NCI-H748 (cell line): ENCODE measurements around the gene LAP3.
A peak's percentile ranks its signal among the peaks of the same experiment; 100 is the strongest.
"Not testable (repeated sequence)": the region's sequence is repeated elsewhere in the genome, so short reads cannot be mapped to it uniquely, and the experiment has no call there.

Experiments
- DNase-seq: peaks from one replicate; lab custom pipeline; 2025; ENCODE audit not compliant: unreplicated experiment; lab: John Stamatoyannopoulos, UW

Gene LAP3

DNA sequence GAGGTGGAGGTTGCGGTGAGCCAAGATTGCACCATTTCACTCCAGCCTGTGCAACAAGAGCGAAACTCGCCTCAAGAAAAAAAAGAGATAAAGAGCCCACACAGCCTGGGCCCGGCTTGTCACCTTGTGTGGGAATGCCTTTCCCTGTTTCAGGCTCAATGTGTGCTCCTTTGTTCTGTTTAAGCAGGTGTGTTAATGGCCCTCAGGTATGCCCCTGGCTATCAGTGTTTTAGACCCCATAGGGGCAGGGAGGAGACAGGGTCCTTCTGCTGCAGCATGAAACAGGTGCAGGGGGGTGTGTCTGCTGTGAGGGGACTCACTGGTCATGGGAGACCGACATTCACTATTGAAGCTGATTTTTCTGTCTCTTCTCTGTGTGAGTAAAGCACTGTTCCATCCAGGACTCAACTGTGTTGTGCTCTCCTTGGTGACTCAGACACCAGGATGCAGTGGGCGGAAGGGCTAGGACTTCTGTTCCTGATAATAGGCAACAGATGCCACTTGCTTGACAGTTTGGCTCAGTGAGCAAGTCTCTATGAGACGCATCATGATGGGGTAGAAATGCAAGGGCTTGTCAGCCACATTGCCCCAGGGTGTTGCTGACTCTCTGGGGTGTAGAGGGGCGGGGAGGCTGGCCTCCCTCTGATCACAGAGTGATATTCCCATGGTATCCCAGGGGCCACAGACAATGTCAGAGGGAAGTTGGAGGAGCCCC is 15.6 kb upstream of the LAP3 start:
- DNase-seq, result no peak

DNA sequence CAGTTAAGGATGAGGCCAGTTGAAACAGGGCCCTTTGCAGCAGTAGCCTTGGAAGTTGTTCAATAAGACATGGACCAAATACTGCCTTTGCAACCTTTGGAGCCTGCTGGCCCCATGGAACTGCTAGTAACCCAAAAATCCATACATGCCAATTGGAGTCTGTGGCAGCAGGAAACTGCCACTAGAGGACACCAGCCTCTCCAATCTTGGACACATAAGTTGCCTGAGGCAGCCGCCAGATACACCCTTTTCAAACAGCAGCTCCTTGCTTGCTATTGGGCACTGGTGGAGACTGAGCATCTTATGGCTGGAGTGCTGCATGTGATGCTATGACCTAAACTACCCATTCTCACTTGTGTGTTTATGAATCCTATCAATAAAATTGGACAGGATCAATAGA is 14.8 kb upstream of the LAP3 start:
- peak; percentile 3 for DNase-seq

DNA sequence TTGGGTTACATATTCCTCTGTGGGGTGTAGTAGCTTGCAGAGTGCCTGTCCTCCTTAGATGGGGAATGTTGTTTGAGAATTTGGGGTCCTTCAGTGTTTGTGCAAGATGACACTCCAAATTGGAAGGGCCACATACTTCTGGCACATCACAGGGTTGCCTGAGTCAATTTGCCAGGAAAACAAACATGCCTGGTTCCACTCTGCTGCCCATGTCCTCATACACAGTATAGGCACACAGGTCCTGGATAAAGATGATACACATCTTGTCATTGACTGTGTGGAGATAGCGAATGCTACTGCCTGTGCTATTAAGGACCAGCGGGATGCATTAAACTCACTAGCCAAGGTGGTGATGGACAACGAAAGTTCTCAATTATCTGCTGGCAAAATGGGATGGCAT is 11.2 kb upstream of the LAP3 start:
- no peak for DNase-seq

DNA sequence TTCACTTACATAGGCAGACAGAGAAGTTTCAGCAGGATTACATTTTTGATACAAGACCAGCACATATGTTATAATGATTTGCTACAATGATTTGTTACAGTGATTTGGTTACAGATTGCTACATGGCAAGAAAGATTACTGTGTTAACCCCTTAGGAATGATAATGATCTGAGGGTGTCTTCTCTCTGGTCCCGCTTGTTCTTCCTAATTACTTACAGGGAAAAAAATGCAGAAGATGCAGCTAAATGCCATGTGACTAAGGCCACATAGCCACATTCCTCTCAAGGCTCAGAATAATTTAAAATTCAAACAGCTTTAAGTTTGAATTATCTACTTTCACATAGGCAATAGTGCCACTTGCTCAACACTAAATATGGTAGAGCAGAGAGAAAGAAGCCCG is 9.7 kb upstream of the LAP3 start:
- DNase-seq, result no peak

DNA sequence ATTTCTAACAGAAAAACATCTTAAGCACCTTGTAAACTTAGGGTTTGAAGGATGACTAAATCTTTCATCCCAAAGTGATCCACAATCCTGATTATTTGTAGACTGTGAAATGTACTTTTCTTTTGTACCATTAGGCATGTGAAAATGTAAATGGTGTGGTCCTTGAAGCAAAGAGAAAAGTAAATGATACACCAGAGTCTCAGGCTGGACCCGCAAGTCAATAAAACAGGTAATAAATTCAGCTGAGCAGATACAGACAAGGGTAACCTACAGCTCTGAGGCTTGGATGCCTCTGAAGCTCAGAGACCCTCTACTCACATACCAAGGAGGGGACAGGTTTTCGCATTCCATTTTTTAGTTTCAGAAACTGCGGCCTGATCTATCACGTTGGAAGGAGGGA is 2.8 kb upstream of the LAP3 start:
- no peak for DNase-seq

DNA sequence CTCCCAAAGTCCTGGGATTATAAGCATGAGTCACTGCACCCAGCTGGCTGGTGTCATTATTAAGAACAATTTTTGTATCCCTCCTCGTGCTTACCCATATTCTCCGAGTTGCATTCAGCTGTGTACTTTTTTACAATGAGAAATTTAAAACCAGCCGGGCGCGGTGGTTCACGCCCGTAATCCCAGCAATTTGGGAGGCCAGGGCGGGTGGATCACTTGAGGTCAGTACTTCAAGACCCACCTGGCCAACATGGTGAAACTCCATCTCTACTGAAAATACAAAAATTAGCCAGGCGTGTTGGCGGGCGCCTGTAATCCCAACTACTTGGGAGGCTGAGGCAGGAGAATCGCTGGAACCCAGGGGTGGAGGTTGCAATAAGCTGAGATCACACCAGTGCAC is 1.8 kb upstream of the LAP3 start:
- DNase-seq, result not testable (repeated sequence)

DNA sequence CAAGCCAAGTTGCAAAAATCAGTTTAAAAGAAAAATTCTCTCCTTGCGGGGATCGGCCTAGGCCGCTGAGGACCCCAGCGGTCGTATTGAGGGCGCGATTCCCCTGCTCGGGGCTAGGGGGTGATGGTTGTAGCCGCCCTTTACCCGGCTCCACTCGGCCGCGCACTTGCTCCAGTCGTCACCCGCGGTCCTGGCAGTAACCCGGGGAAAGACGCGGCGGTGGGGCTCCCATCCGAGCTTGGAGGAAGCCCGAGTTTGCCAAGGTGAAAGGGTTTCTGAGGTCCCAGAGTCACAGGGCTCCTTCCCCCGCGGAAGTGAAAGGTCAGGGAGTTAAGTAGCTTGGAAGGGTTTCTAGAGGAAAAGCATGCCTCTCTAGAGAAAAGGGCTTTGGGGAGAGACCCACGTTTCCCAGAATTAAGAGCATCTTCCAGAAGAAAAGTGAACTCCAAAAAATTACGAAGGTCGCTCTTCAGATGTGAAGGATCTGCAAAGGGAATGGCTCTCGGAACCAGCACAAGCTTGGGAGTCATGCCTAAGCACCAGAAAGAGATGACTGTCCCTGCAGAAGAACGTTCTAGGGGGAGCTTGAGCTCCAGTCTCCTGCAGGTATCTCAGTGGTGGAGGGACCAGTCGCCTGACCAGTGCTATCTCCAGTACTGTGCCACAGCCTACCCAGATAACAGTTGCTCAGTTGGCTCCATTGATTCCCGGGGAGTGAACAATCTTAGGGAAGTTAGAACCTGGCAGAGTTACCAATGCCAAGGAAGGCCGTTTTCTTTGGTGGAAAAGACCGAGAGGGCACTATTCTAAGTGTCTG is 875 bp downstream of the LAP3 start:
- DNase-seq, result peak; percentile 51

DNA sequence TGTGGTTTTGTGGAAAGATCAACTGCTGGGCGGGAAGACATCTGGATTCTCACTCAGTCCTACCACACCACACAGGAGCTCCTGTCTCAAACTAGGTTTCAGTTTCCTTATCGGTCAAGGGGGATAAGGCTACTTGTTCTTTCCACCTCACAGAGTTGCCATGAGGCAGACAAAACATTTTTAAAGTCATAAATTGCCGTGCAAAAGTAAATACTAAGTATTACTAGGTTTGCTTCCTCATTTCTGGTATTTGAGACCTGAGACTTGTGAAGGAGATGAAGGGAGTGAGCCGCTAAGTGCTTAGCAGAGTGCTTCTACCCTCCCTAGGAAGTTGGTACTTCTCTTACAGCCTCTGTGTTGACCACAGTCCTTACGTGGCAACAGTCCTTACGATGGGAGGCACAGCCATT is 1.5 kb downstream of the LAP3 start:
- DNase-seq, result no peak

DNA sequence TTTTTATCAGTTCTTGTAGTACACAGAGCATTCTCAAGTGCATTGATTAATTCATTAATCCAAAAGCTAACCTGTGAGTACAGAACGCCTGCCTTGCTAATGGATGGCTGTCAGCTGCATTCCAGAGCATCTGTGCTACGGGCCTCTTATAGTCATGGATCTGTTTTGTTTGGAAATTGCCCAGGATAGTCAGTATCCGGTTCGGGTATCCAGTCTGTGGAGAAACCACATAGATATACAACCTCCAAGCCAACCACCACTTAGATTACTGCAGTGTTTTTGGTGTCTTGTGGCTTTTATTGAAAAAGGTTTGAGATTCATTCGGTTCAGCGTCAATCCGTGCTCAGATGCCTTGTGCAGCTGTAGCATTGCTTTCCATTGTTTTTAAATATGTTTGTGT is 4.0 kb downstream of the LAP3 start:
- no peak for DNase-seq

DNA sequence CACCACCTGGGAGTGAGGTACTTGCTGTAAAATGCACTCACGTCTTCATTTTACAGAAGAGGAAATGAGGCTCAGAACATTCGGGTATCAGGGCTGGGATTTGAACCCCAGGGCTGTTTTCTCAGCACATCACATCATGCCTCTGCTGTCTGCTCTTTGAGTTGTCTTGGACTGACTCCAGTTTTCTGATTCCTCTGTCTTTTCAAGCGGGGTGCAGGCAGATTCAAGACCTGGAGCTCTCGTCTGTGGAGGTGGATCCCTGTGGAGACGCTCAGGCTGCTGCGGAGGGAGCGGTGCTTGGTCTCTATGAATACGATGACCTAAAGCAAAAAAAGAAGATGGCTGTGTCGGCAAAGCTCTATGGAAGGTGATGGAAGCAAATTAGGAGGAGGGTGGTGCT is 6.3 kb downstream of the LAP3 start:
- no peak for DNase-seq

DNA sequence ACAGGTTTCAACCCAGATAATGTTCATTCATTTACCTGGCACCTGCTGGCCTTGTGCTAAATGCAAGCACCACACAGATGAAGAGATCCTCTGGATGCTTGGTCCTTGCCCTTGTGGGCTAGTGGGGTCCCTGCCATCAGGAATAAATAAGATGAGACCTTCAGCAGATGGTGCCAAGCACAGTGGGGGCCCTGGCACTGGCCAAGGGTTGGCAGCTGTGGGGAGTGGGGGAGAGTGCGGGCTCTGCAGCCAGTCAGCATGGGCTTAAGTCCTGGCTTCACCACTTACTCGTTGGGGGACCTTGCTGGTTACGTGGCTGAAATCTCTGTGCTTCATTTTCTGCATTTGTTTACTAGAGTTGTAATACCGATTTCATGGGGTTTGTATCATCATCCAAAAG is 6.9 kb downstream of the LAP3 start:
- DNase-seq, result no peak

DNA sequence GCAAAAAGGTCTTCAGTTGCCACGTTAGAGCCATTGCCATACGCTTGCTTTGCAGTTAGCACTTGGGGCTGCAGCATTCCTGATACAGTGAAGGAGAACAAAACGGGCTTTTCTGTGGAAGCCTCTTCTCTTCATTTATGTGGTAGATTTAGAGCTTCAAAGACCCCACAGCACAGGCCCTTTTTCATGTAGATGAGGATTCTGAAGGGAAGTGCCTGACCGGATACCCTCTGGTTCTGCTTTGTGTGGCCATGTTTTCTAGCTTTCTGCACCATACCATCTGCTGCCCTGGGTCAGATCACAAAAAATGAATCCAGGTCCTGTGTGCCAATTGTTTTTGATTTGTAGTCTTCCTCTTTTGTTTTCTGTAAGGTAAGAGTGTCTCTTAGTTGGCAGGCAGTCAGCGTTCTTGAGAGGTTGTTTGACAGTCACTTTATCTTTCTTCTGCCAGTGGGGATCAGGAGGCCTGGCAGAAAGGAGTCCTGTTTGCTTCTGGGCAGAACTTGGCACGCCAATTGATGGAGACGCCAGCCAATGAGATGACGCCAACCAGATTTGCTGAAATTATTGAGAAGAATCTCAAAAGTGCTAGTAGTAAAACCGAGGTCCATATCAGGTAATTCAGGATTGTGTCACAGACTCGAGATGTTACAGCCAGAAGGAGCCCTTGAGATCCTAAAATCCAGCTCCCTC is 7.7 kb downstream of the LAP3 start:
- DNase-seq, result no peak

DNA sequence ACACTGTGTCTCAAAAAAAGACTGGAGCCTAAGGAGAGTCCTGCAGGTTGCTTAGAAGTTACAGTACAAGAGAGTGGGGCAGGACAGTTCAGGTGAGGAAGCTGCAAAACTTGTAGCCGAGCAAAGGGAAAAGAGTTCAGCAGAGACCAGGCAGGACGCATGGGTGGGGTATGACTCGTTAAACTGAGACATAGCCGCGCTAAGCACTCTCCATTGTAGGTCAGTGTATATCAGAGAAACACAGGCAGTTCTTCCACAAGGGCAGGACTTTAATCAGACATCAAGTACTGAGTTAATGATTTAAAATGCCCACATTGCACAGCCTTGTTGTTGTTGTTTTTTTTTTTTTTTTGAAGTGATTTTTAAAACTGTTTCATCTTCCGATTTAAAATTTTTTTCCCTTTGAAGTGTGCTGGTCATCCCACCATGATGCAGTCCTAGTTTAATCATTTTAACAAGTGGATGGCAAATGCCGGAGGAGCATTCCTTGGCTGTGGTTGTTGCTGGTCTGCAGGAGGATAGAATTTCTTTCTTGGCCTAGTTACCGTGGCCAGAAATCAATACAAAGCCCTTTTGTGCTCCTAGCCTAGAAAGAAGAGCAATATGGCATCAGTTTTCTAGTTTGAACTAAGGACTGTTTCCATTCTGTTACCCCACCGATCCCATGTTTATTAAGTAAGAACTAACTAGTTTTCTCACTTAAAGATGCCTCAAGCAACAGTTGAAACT is 10.3 kb downstream of the LAP3 start:
- DNase-seq, result no peak

DNA sequence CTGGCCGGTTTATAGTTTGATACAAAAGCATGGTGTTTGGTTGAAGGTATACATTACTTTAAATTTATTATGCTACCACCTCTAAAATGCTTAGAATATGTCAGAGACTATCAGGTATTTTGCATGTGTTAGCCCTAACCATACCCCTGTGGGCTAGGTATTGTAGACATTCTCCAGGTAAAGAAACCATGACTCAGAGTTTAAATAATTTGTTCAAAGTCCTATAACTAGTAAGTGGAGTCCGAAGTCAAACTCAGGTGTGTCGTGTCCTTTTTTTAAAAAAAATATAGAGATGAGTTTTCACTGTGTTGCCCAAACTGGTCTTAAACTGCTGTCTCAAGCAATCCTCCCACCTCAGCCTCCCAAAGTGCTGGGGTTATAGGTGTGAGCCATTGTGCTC is 12.4 kb downstream of the LAP3 start:
- no peak for DNase-seq

DNA sequence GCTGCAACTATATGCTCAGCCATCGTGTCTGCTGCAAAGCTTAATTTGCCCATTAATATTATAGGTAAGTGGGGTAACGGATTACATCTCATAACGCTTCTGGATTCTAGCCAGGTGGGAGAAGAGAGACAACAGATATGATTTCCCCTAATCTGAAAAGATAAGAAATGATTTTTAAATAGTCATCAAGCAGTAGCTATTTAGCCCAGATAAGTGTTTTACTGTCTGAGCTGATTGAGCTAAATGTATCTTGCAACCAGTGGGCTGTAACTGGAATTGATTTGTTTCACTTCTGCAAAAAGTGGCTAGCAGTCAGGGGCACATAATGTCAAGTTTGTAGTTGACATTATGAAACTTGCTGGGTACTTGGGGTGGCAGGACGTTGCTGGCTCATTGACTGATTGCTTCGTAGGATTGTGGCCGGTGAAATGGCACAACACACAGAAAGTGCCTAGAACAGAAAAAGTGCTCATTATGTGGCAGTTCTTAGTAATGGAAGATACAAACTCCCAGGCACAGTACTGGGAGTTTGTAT is 18.5 kb downstream of the LAP3 start:
- no peak for DNase-seq

DNA sequence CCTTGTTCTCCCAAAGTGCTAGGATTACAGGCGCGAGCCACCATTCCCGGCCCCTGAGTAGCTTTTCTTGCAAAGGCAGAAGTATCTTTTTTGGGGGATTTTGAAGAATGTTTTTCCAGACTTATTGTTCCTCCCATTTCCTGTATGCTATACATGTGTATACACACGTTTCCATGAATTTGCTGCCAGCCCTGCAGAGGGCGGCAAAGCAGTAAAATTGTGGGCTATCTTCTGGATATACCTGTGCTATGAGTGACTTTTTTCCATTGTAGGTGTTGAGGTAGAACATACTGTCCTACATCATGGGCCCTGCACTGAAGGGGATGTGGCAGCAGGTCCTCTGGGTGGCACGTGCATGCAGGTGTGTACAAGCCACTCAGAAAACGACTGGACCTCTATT is 20.5 kb downstream of the LAP3 start:
- DNase-seq, result peak; percentile 31

DNA sequence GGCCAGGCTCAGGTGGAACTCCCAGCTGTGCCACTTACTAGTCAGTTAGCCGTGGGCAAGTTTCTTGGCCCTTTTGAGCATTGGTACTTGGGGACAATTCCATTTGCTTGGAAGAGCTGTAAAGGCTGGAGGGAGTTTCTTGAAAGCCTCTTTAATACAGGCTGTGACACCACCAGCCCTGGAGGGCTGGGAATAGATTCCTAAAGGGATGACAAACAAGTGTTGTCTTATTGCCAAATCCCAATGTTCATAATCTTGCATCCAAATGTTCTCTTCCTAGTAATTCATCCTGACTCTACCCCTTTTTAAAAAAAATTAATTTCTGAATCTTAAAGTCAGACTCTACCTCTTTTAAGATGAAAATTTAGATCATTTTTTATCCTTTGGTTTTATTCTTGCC is 22.8 kb downstream of the LAP3 start:
- no peak for DNase-seq

DNA sequence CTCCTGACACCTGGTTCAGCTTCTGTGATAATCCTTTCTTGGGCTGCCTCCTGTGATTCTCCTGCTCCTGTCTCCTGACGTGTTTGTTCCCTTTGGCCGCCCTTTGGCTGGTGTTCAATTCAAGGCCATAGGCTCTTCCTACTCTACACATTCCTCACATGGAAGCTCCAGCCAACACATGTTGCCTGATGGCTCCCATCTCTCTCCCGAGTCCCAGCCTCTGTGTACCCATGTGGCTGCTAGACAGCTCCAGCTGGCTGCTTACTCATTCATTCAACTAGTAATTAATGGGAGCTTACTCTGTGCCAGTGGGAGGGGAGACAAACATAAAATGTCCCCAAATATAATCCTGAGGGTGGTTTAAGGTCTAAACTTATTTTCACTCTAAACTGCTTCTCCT is 28.2 kb downstream of the LAP3 start:
- no peak for DNase-seq

DNA sequence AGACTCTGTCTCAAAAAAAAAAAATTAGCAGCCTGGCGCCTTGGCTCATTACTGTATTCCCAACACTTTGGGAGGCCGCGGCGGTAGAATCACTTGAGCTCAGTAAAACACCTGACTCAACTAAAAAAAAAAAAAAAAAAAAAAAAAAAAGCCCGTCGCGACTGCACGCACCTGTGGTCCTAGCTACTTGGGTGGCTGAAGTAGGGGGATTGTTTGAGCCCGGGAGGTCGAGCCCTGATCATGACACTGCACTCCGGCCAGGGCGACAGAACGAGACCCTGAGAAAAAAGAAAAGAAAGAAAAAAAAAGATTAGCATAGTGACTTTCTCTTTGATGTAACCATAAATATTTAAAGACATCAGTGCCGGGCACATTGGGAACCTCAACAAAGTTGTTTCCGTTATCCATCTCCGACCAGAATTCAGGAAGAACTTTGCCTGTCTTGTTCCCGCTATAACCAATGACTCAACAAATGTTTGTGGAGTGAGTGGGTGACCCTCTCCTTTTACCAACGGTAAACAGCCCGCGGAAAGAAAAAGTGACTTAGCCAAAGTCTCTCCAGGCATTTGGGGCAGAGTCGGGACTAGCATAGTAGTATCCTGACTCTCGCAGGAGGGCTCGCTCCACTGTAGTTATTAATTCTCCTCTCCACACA is 36.9 kb downstream of the LAP3 start:
- DNase-seq, result peak; percentile 7

DNA sequence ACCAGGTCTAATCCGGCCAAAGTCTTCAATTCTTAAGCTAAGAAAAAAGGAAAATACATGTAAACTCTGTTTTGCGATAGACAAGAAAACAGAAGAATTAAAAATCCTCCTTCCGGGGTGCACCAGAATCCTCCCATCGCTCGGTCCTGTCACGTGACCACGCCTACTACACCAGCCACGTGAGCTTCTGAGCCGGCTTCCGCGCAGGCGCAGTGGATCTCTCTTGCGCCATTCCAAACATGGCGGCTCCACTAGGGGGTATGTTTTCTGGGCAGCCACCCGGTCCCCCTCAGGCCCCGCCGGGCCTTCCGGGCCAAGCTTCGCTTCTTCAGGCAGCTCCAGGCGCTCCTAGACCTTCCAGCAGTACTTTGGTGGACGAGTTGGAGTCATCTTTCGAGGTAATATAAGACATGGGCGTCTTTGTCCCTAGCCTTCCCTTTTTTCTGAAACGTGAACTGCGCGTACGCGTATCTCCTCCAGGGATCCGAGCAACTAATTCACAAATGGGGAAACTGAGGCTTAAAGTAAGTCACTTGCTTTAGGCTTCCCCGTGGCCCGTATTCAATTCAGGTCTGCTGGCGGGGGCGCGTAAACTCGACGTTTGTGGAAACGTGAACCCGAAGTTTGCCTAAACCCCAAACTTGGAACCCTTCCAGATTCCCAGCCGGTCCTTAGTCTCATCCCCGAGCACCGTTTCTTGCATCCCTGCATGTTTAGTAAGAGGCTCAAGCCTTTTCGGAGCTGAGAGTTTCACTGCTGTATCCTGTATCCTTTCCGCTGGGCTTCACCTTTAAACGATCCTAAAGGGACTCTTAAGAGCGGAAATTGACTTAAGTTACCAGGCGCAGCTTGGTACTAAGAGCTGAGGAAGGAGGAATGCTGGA is 37.7 kb downstream of the LAP3 start, which contains the start of gene MED28:
MED28 (plus strand) TSS at position 226 of the 884 bp plus-strand sequence; CDS start at position 240, 14 bp downstream.
- peak; percentile 90 for DNase-seq
